ENCODE measurements around the gene RGS1.

Gene RGS1

DNA sequence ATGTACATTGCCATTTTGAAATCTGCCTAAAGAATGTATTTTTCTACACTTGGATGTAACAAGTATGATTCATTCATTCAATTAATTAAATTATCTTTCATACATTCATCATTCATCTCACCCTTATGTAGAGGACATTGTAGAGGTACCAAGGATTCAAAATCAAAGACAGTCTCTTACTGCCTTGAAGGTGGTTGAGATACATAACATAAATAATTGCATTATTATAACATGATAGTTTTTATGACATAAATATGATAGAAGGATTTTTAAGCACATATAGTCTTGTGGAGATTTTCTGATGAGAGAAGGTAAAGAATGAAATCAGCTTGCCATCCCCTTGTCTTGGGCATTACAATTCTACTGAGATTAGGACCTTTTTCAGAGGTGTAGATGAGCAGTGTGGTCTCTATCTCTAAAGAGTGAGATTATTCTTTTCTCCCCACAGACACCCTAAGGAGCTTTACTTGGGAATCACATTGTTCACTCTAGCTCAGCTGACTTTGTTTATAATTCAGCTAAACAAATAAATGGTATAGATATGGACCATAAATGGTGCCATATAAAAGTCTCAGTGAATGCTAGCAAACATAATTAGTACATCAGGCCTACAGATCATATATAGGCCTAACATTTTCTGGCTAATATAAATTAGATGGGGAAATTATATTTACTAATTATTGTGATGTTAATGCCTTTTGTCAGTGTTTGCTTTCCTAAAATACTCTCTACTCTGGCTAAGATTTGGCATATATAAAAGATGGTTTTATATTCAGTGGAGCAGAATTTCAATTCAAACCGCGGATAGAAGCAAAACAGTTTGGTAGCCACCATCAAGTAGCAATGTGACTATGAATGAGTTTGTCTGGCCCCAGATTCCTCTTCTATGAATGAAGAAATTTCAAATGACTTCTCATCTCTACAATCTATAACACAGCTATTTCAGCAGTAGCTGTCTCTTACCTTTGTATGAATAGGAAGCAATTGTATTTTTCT is 1.9 kb downstream of the RGS1 start:
- H3K4me3 ChIP-seq (ENCODE audit: low read depth, low read length): peak overlapping the region; percentile 11
- TF ChIP-seq, protein P1, sequence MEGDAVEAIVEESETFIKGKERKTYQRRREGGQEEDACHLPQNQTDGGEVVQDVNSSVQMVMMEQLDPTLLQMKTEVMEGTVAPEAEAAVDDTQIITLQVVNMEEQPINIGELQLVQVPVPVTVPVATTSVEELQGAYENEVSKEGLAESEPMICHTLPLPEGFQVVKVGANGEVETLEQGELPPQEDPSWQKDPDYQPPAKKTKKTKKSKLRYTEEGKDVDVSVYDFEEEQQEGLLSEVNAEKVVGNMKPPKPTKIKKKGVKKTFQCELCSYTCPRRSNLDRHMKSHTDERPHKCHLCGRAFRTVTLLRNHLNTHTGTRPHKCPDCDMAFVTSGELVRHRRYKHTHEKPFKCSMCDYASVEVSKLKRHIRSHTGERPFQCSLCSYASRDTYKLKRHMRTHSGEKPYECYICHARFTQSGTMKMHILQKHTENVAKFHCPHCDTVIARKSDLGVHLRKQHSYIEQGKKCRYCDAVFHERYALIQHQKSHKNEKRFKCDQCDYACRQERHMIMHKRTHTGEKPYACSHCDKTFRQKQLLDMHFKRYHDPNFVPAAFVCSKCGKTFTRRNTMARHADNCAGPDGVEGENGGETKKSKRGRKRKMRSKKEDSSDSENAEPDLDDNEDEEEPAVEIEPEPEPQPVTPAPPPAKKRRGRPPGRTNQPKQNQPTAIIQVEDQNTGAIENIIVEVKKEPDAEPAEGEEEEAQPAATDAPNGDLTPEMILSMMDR (IDR thresholded peaks at IDR 0.05; ENCODE audit: borderline replicate concordance, insufficient read depth, low read depth, low read length): no peak

DNA sequence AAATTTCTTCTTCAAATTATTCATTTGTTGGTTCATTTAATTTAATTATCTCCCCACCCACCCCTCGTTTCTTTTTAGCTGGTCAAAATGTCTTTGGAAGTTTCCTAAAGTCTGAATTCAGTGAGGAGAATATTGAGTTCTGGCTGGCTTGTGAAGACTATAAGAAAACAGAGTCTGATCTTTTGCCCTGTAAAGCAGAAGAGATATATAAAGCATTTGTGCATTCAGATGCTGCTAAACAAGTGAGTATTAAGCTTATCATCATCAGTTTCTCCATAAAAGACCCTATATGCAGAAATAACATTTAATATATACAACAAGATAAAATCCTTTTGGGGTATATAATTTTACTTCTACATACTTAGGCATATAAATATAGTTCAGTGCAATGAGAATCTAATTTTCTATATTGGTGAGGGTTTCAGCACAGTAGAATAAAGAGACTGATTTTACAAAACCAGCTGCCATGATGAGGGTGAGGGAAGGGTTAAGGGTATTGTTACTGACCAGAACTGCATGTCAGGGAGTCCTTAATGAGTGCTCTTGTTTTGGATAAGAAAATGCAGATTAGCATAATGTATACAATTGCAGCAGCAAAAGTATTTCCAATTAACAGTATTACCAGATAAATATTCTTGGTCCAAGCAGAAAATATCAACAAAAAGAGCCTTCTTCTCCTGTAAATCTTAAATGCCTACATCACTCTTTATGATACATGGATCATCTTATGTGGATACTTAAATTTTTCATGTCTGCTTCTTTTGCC is 2.8 kb downstream of the RGS1 start:
- no peak overlapping the region for H3K4me3 ChIP-seq (ENCODE audit: low read depth, low read length)
- TF ChIP-seq, protein P1 (IDR thresholded peaks at IDR 0.05; ENCODE audit: borderline replicate concordance, insufficient read depth, low read depth, low read length): no peak

DNA sequence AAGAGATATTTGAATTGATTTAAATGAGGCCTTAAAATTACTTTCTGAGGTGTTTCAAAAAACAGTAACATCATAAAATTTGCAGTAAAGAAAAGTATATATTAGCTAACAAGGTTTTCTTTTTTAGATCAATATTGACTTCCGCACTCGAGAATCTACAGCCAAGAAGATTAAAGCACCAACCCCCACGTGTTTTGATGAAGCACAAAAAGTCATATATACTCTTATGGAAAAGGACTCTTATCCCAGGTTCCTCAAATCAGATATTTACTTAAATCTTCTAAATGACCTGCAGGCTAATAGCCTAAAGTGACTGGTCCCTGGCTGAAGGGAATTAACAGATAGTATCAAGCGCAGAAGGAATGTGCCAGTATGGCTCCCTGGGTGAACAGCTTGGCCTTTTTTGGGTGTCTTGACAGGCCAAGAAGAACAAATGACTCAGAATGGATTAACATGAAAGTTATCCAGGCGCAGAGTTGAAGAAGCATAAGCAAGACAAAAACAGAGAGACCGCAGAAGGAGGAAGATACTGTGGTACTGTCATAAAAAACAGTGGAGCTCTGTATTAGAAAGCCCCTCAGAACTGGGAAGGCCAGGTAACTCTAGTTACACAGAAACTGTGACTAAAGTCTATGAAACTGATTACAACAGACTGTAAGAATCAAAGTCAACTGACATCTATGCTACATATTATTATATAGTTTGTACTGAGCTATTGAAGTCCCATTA is 3.6 kb downstream of the RGS1 start:
- TF ChIP-seq, protein P1 (IDR thresholded peaks at IDR 0.05; ENCODE audit: borderline replicate concordance, insufficient read depth, low read depth, low read length): no peak
- H3K4me3 ChIP-seq (ENCODE audit: low read depth, low read length): no peak overlapping the region

DNA sequence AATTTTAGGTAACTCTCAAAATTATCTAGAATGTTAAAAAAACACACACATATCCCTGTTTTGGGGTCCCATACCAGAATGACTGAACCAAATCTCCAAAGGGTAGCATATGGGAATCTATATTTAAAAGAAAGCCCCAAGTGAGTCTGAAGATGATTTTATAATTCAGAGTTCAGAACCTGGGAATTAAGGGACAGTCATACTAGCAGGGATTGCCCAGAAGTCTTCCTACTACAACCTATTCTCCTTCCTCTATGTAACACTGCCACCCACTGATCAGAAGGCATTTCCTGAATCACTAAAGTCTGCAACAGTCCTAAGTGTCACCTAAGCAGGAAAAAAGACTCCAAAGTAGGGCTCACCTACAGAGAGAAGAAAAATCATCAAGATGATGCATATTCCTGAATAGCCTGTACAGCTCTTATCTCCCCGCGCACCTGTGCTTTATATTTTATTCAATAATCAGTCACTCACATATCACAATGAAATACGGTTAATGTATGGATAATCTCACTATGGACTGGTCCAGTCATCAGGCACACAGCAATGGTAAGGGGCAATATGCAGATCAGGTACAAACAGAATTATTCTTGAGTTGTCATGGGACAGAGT is 4.9 kb downstream of the RGS1 start:
- TF ChIP-seq, protein P1 (IDR thresholded peaks at IDR 0.05; ENCODE audit: borderline replicate concordance, insufficient read depth, low read depth, low read length): peak; percentile 32; the same call in 1 of the 2 replicates
- no peak overlapping the region for H3K4me3 ChIP-seq (ENCODE audit: low read depth, low read length)

- no peak overlapping the region for H3K4me3 ChIP-seq (ENCODE audit: low read depth, low read length)
- TF ChIP-seq, protein P1 (IDR thresholded peaks at IDR 0.05; ENCODE audit: borderline replicate concordance, insufficient read depth, low read depth, low read length): no peak
Observed at GRCh38 chr1:192581131-192581927, 5.8 kb downstream of the RGS1 start.

- TF ChIP-seq, protein P1 (IDR thresholded peaks at IDR 0.05; ENCODE audit: borderline replicate concordance, insufficient read depth, low read depth, low read length): no peak
- H3K4me3 ChIP-seq (ENCODE audit: low read depth, low read length): no peak overlapping the region
Observed at GRCh38 chr1:192584866-192585265, 9.3 kb downstream of the RGS1 start.

Data from GM12875 (cell line).